Suppressor macrophage (primary cell): ENCODE measurements around the gene ITPR1.

Experiments
- DNase-seq, 4 experiments: peaks; one replicate each; pipeline ENCODE4 v3.0.0-alpha.2; 2020 to 2022

Gene ITPR1

DNA sequence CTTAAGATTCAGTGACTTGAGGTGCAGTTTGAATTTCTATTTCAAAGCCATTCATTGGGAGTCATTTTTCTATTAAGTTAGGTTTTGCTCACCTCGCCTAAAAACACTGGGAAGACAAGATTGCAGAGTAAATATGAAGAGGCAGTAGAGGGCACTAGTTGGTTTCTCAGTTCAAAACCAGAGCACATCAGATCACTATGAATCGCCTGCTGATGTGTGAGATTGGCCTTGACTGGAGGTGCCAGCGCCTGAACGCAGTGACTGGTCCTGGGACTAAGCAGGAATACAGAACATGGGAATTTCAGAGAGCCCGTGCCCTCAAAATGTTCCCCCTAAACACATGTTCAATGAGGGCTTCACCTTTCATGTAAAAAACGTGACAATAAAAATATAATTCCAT is 229.0 kb downstream of the ITPR1 start:
- DNase-seq, result peak; percentile 57 to 78 (median 66)

DNA sequence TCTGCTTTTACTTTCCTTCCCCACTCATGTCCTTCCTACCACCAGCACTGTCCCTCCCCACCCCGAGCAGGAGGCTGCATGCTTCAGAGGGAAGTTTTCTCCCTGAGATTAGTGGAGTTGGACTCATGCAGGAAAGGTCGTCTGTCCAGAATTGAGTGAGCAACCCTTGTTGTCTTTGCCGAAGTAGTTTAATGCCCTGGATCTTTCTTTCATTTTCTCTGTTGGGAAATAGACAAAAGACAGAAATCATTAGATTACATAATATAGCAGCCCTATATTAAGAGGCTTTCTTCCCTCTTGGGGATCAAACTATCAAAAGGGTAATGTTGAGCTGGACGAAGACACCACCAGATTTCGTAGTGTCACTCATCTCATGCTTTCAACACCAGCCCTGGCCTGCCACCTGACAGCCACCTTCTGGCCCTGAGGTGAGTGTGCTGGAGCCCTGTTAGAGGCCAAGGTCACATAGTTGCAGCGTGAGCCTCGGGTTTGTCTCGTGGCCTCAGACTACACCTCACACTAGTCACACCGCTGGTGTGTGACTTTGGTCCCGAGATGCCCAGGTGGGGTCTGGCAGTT is 231.0 kb downstream of the ITPR1 start:
- peak in 3 of 4 experiments; percentile 29 to 46 (median 42) for DNase-seq

DNA sequence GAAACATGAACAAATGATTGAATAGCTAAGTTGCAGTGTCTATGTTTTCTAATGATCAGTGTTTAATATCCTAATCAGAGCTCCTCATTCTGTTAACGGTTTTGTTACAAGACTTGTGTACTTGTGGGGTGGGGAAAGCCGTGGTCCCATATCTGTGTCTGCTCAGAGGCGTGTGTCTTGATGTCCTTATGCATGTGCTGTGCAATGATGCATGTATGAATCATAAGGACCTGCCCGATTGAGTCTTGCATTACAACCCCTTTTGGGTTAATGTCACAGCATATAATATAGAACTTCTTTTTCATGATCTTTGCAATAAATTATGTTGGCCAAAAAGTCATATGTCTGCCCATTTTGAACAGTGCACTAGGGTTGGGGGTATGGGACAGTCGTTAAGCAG is 233.4 kb downstream of the ITPR1 start:
- DNase-seq, result no peak

DNA sequence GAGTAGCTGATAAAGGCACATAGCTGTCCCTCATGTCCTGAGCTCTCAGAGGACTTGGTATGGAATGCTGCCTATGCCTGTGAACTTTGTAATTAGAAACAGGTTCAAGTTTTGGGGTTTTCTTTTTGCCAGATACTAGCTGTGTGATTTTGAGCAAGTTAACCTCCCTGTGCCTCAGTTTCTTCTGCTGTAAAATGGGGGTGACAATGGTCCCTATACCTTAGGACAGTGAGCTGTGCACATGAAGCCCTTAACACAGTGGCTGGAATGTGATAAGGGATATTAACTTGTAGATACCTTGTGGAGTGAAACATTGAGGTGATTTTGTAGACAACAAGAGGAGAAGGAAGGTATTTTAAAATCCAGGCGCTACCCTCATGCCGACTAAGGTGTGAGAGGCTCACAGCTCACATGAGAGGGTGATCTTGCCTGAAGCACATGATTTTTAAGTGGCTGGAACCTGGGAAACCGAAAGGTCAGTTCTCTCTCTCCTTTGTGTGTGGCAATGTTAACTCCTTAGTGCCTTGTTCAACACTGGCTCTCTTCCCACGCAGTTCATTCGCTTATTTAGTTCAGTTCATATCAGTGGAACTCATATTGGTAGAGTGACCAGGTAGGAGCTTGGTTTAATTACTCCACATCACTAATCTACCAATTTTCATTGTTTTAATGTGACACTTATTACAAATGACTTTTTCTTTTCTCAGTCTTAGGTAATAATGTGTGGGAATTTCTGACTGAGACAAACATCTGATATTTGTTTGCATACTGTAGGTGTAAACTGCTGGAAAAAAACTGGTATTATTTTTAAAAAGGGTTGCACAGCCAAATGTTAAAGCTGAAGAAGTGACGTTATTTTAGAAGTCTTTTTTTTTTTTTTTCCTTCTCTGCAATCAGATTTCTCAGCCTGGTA is 236.2 kb downstream of the ITPR1 start:
- peak in 2 of 4 experiments; percentile 31 to 48 for DNase-seq

DNA sequence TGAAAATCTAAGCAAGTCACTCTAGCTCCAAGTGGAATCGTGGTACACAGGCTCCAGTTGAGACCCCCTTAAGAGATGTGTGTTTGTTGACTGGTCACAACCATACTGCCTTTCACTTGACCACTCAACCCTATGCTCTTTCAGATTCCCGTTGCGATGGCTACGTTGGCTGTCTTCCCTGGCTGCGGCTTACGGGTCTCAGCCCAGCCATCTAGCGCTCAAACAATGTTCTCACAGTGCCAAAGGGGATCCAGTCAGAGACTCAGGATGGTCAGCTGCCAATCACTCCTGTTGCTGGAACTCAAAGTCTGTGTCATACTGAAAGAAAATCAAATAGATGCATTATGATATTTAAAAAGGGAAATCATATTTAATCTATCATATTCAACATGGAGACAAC is 237.6 kb downstream of the ITPR1 start:
- no peak for DNase-seq

- DNase-seq, result no peak
Measured at GRCh38 chr3:4731543-4732111, 238.5 kb downstream of the ITPR1 start.

DNA sequence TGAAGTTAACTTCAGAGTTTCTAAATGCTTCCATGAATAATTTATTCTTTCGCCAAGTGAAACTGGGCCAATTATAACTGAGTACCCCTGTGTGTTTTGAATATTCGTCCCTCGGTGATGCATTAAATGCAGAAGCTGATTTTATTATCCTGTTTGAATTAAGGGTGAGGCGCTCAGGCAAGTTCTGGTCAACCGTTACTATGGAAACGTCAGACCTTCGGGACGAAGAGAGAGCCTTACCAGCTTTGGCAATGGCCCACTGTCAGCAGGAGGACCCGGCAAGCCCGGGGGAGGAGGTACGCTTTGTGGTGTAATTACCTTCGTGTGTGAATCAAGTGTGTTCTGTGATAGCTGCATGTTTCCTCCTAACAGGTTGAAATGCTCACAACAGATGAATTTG is 239.8 kb downstream of the ITPR1 start:
- no peak for DNase-seq

DNA sequence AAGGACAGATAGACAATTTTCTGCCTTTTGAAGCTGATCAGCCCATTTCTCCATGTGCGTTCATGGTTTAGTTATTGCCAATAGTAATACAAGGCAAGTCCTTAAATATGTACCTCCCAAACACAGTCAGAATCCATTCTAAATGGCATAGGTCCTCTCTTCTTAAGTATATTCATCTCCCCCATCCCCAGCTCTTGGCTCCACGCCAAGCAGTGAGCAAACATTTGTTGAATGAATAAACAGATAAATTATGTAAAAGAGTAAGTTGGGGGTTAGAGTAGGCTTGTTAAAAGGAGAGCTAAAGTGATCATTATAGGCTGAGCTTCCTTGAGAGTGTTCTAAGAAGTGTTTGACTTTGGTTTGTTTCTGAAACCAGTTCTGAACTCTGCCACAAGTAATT is 241.3 kb downstream of the ITPR1 start:
- no peak for DNase-seq

DNA sequence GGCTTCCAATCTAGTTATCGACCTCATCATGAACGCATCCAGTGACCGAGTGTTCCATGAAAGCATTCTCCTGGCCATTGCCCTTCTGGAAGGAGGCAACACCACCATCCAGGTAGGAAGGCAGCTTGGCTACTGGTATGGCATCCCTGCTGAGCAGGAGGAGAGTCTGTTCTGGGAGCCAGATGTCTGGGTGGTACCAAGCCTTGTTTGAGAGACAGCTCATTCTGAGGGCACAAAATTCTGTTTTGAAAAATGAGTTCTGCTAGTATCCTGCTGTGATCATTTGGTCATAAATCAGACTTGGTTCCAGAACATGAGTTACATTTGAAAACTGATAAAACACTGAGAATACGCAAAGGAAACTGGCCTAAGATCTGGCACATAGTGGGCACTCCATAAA is 242.1 kb downstream of the ITPR1 start:
- DNase-seq, result no peak

DNA sequence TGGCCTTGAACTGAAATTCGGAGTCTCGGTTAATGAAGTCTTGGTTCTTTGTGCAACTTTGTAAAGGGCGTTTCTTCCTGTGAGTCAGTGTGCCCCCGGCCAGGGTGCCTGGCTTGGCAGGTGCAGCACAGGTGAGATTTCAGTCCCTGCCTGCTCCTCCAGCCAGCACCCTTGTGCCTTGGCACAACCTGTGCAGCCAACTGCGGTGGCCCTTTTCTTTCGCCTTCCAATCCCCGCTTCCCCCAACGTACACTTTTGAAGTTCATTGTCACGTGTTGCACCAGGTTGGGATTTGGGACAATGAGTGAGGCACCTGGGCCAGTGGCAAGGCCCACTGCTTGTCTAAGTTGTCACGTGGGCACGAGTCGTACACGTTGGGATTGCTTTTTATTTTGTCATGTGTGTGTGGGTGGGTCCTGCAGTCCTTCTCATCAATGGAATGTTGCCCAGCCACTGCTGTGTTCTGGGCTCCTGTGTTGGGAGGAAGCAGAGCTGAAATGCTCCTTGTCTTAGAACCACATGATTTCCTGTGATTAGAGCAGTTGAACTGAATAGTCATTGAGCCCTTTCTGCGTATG is 243.2 kb downstream of the ITPR1 start:
- peak; percentile 54 to 78 (median 60) for DNase-seq

DNA sequence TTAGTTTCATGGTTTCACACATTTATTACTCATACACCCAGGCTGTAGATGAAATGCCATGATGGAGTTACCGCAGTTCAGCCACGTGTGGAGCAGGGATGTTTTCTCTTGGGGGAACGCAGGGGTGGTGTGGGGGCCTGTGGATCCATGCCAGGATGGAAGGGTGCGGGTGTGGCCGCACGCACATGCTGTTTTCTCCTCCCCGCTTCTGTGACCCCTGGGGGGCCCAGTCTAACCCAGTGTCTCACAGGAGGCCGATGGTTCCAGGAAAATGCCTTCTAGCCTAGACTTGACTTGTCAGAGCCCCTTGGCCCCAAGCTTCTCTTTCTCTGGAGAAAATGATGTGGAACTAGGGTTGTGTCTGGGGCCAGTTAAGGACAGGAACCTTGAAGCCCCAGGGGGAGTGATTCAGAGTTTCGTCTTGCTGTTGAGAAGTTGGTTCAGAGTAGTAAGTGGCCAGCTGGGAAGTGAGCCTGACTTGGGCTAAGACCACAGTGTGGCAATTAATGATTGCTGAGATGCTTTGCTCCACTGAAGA is 245.7 kb downstream of the ITPR1 start:
- peak; percentile 62 to 79 (median 64) for DNase-seq

DNA sequence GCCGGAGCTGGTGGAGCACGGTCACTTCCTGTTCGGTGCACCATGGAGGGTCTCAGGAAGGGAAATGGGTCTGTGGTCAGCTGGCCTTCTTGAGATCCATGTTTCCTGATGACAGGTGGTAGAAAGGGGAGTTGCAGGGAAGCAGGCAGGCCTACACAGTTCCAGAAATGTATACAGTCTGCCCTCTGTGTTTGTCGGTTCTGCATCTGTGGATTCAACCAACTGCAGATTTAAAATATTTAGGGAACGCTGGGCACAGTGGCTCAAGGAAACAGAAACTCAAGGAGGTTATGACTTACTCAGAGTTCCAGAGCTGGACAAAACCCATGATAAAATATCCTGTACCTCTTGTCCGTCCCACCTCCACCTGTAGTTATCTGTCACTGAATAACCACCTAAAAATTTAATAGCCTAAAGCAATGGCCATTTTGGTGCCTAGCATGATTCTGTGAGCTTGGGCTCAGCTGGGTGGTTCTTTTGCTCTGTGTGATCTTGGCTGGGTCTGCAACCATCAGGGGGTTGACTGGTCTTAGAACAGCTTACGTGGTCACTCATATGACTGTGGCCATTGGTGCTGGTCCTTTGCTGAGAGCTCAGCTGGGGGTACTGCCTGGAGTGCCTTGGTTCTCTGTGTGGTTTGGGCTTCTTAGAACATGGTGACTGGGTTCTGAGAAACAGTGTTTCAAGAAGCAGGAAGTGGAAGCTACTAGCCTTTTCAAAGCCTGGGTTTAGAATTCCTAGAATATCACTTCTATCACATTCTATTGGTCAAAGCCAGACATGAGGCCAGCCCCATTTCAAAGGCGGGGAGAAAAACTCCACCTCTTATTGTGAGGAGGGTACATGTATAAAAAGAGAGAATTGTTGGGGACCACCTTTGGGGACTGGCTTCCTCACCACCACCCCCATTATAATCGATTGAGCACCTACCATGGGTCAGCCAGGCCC is 246.4 kb downstream of the ITPR1 start:
- DNase-seq, result no peak

DNA sequence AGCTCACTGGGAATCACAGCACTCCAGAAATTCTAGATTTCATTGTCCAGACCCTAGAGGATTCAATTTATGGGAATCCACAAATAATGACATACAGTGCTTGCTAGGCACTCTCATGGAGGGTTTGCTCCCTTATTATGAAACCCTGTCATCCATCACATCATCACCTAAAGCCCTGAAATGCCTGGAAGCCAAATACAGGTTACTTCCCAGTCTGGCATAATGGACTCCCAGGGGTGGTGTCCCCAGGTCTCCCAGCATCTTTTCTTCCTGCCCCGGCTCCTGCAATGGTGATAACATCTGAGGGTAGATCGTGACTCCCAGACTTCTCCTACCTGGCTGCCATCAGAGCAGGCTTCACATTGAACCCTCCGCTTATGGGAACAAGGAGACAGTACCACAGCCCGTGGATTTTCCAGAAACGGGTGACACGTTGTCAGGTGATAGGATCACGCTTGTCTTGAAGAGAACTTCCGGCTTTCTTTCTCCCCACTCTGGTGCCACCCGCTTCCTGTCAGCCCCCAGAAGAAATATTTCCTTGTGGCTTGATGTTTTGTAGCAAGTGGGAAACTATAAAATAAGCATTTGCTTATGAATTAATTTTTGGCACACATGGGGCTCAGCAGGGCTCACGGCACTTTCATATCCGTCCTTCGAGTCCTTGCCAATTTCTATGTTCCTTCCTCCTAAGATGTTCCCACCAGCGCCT is 247.4 kb downstream of the ITPR1 start:
- DNase-seq, result peak; percentile 81 to 90 (median 84)

GRCh38 chr3:4741106-4741403 is 247.9 kb downstream of the ITPR1 start:
- DNase-seq, result no peak

DNA sequence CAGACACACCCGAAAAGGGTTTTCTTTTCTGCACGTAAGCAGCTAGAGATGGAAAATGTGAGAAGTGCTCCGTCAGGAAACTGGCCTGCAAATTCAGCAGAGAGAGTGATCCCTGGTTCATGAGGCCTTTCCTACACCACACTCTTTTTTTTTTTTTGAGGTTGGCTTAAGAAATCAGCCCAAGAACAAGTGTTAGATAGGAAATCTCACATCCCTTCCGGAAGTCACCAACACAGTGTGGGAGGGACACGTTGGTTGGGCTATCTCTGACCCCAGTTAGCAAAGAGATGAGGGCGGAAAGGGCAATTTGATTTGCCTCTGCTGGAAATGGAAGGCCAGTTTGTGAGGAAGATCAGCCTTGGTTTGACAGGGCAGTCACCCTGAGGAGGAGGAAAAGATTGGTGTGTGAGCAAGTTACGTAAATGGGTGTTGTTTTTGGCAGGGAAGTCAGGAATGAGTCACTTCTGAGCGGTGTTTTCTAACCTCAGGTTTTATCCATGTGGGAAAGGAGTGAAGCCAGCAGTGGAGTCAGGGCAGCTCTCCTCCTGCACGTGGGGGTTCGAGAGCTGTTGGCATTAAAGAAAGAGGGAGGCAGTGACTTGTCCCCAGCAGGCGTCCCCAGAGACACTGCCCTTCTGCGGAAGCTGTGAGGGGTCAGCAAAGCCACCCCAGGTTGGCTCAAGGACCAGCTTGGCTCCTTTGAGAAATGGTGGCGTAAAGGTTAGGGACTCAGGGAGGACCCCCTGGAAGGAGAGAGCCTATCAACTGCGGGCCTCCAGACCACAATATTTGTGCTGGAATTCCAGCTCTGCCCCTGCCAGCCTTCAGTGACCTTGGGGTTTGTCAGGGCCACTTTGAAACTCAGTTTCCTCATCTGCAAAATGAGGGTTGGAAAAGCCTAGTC is 248.5 kb downstream of the ITPR1 start:
- peak; percentile 90 to 98 (median 92) for DNase-seq

GRCh38 chr3:4742359-4742758 is 249.2 kb downstream of the ITPR1 start:
- no peak for DNase-seq

- no peak for DNase-seq
Measured at GRCh38 chr3:4743371-4743770, 250.2 kb downstream of the ITPR1 start.

- DNase-seq, result no peak
Measured at GRCh38 chr3:4744405-4745234, 251.5 kb downstream of the ITPR1 start.

DNA sequence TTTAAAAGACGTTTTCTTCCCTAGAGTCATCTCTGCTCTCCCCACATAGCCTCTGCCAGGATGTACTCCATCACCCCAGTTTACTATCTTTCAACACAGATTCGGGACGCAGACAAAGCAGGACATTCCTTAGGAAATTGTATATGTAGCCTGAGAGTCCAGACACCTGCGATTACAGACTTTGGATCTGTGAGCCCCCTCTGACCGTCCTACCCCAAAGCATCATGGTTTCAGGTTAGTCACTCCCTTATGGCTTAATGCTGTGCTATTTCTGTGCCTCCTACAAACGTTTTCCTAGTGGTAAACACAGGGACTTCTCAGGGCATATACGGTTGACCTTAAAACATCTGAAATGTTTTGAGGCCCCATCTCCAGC is 252.1 kb downstream of the ITPR1 start:
- DNase-seq, result no peak
